Measurements from ENCODE around the gene FRS2. TPM values are rescaled to one million over a fixed set of nuclear protein-coding genes. Genes with fewer than 3 reads are reported as not detected.

The FRS2 gene
- total and polyA plus RNA-seq, 9 of the 15 experiments (the other 6 are each of a cell fraction or from before 2014, with no cell fraction given), result 1.0 to 9.1 (median 6.0) TPM

- TF ChIP-seq ZNF668 (CRISPR knock-in tag; IDR thresholded peaks at IDR 0.05) (no peak), ZNF449 (CRISPR knock-in tag; IDR thresholded peaks at IDR 0.05) (no peak), SIN3B (IDR thresholded peaks at IDR 0.05; ENCODE audit: low read depth) (peak; percentile 47; the same call in 1 of the 2 replicates), ZBTB11 (CRISPR knock-in tag; IDR thresholded peaks at IDR 0.05) (peak; percentile 44 to 88 (median 47); a peak in 3 of 6 replicates), ZNF277 (CRISPR knock-in tag; IDR thresholded peaks at IDR 0.05; ENCODE audit: borderline replicate concordance) (no peak), HMG20A (CRISPR knock-in tag; conservative IDR thresholded peaks at IDR 0.05) (no peak), THAP12 (CRISPR knock-in tag; IDR thresholded peaks at IDR 0.05) (peak; percentile 80), ZNF512 (tag; IDR thresholded peaks at IDR 0.05) (no peak), ZNF212 (CRISPR knock-in tag; IDR thresholded peaks at IDR 0.05) (no peak), ZC3H11A (IDR thresholded peaks at IDR 0.05; ENCODE audit: low read depth, low read length) (no peak), E2F5 (CRISPR knock-in tag; IDR thresholded peaks at IDR 0.05) (peak; percentile 93), ZNF146 (CRISPR knock-in tag; IDR thresholded peaks at IDR 0.05; ENCODE audit: unreplicated experiment) (no peak), USF2 (CRISPR knock-in tag; IDR thresholded peaks at IDR 0.05) (no peak)
Measured at GRCh38 chr12:69585189-69586062, 115.2 kb downstream of the FRS2 start, which contains the start of gene CCT2 (continued).

Data from K562 (cell line).